ENCODE data around the gene SOX10.
A peak's percentile ranks its signal among the peaks of the same experiment; 100 is the strongest.
"Not testable (repeated sequence)": the region's sequence is repeated elsewhere in the genome, so short reads cannot be mapped to it uniquely, and the experiment has no call there.

SOX10 gene

GRCh38 chr22:37985751-37986281 is 1.5 kb upstream of the SOX10 start:
- DNase-seq (ENCODE audit: low spot score) = no peak

DNA sequence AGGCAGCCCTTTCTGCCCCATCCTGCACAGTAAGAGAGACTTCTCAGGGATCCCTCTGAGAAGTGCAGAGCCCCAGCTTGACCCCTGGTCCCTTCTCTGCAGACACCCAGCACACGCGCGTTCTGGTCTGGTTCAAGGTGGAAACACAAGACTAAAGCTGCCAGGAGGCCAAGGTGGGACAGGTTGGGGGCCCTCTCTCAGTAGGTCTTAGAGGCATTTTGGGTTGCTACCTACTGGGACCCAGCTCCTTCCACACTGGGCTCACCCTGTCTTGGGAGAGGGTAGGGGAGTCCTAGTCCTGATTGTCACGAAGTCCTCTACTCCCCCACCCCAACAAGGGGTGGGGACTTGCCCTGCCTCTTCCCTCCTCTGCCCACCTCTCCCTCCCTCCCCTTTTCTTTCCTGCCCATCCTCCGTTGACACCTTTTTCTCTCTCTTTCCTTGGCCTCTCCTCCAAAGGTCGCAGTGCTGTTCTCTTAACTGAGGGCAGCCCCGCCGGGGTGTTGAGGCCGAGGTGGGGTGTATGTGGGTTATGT is 763 bp upstream of the SOX10 start:
- no peak for DNase-seq (ENCODE audit: low spot score)

DNA sequence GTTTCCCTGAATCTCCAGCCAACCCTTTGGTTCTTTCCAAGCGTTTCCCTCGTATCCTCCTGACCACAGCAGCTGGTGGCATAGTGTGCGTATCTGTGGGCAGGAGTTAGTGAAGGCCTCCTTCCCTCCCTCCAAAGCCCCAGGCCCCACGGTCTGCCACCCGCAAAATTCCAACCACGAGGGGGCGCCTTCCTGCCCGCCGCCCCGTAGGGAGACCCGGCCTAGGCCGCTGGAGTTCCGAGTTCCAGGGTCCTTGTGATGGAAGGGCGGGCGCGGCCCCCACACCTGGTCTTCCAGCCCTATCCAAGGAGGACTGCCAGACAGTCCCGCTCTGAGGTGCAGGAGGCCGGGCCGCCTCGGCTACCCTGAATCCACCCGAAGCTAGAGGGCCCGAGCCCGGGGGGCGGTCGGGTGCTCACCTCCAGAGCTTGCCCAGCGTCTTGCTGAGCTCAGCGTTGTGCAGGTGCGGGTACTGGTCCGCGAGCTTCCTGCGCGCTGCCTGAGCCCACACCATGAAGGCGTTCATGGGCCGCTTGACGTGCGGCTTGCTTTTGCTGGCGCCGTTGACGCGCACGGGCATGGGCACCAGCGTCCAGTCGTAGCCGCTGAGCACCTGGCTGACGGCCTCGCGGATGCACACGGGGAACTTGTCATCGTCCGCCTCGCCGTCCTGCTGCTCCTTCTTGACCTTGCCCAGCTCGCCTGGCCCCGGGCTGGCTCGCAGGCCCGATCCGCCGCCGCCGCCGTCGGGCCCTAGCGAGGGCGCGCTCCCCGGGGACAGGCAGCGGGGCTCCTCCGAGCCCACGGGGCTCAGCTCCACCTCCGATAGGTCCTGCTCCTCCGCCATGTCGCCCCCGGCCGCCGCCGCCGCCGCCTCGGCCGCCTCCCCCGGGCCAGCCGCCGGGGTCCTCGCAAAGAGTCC is 1.2 kb downstream of the SOX10 start:
- peak; percentile 83 for DNase-seq (ENCODE audit: low spot score)

- DNase-seq (ENCODE audit: low spot score) = no peak
Observed at GRCh38 chr22:37982151-37982785, 2.1 kb downstream of the SOX10 start.

- DNase-seq (ENCODE audit: low spot score) = no peak
Observed at GRCh38 chr22:37981282-37982011, 2.9 kb downstream of the SOX10 start.

DNA sequence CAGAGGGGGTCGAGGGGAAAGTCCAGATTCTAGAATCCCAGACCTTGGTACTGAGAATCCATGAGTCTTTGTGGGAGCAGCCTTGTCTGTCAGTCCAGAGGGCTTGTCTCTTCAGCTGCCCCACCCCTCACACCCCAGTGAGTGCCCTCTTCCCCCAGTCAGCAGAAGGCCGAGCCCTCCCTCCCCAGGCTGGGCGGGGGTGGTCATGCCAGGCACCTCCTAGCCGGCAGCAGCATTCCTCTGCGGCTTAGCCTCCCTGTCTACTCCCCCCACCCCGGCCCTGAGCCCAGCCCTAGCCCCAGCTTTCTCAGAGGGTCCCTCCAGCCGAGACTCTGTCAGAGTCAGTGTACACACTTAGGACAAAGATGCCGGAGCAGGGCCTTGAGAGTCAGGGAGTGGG is 4.6 kb downstream of the SOX10 start:
- DNase-seq (ENCODE audit: low spot score) = peak; percentile 68

DNA sequence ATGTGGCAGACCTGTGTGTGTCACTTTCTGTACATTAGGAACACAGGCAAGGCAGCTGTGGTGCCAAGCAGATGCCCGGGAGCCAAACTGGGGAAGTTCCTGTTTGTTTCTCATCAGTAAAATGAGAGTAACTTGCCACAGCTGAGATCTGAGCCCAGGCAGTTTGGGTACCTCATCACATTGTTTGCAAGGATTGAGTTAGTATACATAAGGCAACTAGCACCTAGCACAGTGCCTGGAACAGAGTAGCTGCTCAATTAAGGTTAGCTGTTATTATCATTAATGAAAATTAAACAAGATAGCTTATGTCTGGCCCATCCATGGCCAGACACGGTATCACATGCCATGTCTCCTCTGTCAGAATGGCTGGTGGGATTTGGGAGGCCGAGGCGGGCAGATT is 7.8 kb downstream of the SOX10 start:
- no peak for DNase-seq (ENCODE audit: low spot score)

DNA sequence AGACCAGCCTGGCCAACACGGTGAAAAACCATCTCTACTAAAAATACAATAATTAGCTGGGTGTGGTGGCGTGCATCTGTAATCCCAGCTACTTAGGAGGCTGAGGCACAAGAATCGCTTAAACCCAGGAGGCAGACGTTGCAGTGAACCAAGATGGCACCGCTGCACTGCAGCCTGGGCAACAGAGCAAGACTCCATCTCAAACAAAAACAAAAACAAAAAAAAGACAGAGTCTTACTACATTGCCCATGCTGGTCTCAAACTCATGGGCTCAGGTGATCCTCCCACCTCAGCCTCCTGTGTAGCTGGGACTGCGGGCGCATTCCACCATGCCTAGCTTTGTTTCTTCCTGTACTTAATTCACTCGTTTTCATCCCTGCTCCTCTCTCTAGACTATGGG is 8.3 kb downstream of the SOX10 start:
- DNase-seq (ENCODE audit: low spot score) = not testable (repeated sequence)

DNA sequence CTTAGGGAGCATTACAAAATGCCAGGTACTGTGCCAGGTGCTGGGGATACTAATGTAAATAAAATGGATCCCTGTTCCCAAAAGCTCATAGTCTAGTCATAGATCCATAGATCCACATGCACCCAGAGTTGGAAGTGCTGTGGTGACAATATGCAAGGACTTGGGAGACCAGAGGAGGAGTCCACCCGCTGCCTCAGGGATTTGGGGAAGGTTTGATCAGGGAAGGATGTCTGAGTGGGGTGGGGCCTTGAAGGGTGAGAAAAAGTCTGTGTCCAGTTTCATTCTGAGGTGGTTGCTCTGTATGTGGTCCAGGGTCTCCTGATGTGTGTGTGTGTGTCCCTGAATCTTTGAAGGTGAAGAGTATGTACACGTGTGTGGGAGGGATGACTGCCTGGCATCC is 9.2 kb downstream of the SOX10 start:
- DNase-seq (ENCODE audit: low spot score) = no peak

DNA sequence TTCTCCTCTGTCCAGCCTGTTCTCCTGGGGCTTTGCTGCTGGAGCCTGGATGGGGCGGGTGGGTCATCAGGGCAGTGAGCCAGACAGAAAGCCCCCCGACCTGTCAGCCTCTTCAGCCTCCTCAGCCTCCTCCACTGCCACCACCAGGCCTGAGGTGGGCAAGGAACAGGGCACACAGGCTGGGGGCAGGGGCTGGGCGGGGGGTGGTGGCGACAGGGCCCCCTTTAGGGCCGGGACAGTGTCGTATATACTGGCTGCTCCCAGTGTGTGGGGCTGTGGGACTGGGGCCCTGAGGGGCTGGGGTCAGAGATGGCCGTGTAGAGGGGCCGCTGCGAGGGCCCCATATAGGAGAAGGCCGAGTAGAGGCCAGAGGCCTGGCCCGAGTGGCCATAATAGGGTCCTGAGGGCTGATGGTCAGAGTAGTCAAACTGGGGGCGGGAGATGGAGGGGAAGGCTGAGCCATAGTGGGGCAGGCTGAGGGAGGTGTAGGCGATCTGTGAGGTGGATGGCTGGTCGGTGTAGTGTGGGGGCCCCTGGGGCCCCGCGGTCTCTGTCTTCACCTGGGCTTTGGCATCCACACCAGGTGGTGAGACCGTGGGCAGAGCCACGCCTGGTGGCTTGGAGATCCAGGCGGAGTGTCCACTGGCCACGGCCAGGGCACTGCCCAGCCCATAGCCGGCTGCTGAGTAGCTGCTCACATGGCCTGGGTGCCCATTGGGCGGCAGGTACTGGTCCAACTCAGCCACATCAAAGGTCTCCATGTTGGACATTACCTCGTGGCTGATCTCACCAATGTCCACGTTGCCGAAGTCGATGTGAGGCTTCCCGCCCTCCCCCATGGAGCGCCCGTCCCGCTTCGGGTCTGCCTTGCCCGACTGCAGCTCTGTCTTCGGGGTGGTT is 10.8 kb downstream of the SOX10 start:
- DNase-seq (ENCODE audit: low spot score) = no peak

DNA sequence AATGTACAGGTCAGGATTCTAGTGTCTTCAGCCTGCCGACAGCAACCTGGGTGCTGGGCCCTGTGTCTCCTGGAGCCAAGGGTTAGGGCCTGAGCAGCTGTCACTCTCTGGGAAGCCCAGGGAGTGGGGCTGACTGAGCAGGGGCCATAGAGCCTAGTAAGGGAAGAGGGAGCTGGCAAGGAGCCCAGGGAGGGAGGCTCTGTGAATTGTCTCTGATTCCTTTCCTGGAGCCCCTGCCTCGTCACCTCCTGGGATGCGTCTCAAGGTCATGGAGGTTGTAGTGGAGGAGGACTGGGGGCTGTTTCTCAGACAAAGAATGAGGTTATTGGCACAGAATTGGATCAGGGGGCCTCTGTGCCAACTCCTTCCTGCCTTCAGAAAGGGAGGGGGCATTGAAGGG is 11.8 kb downstream of the SOX10 start:
- no peak for DNase-seq (ENCODE audit: low spot score)

DNA sequence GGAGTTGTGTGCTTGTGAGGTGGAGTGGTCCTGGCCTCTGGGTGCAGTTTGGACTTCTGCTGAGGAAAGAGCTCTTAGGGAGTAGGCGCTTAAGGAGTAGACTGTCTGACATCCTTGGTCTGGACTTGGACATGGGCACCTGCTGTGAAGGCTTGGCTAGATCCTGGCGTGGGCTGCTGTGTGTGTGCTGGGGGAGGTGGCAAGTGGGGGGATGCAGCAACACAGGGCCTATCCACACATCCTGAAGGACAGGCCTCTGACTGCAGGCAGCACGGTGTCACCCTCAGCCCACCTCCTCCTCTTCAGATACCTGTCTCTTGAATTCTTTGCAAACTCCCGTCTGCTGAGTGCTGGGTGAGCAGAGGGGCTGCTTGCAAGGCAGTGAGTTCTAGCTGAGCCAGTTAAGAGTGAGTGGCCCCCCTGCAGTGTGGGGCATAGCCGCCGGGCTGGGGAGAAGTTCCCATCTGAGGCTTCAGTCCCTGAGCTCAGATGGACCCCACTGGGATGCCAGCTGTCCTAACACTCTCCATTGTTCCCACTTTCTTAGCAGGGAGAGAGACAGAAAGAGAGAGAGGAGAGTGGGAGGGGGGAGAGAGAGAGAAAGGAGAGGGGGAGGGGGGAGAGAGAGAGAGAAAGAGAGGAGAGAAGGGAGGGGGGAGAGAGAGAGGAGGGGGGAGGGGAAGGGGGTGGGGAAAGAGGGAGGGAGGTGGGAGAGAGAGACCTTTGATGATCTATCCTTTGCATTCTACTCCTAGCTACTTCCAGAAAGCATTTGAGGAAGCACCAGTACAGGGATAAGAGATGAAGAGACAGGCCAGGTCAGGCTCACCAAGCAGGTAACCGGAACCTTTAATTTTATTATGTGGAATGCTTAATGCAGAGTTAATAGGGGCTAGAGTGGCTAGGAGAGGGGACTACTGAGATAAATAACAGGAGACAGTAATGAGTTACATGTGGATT is 12.6 kb downstream of the SOX10 start:
- DNase-seq (ENCODE audit: low spot score) = no peak

DNA sequence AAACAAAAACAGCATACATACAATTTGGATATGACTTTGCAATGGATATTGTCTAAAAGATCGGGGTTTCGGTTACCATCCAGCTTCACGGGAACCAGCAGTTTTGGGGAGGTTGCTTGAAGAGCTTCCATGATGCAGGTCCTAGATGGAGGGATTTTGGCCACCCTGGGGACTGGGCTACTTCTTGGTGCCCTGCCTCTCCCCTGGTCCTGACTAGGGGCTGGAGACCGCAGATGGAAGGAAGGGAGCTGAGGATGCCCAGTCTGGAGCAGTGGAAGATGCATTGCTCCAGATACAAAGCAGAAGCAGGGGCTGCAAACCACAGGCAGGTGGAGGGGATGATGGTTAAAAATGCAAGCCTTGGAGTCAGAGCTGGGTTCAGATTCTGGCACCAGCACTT is 13.5 kb downstream of the SOX10 start:
- DNase-seq (ENCODE audit: low spot score) = no peak

GRCh38 chr22:37968452-37969251 is 15.7 kb downstream of the SOX10 start:
- no peak for DNase-seq (ENCODE audit: low spot score)

DNA sequence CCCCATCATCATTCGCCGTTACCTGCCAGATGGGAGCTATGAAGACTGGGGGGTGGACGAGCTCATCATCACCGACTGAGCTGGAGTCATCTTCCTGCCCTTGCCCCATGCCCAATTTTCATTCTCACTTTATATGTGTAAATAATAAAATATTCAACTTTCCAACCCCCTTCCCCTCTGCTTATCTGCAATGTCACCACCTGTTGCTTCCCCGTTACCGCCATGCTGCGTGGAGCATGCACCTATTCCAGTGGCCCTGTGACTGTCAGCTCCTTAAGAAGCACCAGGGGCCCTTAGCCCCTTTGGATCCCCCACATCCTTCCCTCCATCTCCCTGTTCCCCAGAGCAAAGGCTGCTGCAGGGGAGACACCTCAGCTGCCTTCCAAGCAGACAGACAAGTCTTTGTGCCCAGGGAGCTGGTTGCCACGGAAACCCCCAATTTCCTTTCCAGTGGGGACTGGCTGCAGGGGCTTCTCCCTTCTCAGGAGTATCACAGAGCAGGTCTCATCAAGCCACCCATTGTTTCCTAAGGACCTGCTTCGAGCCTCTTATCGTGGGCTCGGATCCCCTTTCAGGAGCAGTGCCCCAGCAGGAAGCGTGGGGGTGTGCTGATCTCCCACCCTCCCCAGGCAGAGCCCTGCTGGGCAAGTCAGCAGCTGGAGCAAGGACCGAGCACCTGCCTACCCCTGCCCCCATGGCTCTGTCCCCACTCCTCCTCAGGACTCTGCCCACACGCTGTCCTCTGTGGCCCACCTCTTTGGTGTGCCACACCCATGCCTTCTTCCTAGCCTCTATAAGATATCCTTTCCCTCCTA is 16.5 kb downstream of the SOX10 start:
- DNase-seq (ENCODE audit: low spot score) = peak; percentile 63

DNA sequence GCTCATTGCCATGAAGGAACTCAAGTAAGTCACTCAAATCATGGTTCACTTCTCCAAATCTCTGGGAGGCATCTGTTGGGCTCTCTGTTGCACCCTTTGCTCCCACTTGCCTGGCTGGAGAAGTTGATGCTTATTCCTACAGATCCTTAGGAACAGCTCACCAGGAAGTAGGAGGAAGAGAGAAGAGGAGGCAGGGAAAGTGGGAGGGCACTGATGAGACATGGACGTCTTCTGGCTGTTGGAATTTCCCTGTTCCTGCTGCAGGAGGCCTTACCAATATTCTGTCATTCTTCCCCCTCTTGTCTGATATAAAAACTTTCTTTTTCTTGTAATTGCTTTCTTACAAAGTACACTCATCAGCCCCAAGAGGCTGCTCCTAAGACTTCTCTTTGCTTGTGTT is 17.2 kb downstream of the SOX10 start:
- DNase-seq (ENCODE audit: low spot score) = no peak

DNA sequence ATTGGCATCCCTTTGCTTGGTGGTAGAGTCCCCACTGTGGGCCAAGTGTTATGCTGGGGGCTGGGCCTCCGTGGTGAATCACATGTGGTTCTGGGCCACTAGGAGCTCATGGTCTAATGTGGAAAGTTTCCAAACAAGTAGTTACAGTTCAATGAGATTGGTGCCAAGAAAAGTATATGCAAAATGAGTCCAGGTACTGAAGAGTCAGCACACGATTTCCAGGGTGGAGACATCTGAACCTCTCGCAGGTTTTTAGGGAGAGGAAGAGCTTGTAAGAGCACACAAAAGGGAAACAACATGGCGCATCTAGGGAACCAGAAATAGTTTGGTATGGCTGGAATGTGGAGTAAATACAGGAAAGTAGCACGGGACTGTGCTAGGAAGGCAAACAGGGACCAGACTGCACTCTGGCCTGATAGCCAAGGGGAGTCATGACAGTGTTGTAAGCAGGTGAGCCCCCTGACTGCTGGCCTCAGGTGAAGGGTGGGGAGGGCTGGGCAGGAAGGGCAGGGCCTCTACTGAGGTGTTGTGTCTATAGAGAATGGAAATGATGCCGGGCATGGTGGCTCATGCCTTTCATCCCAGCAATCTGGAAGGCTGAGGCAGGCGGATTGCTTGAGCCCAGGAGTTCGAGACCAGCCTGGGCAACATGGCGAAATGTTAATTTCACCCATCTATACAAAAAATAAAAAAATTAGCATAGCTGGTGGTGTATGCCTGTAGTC is 18.3 kb downstream of the SOX10 start:
- DNase-seq (ENCODE audit: low spot score) = no peak

DNA sequence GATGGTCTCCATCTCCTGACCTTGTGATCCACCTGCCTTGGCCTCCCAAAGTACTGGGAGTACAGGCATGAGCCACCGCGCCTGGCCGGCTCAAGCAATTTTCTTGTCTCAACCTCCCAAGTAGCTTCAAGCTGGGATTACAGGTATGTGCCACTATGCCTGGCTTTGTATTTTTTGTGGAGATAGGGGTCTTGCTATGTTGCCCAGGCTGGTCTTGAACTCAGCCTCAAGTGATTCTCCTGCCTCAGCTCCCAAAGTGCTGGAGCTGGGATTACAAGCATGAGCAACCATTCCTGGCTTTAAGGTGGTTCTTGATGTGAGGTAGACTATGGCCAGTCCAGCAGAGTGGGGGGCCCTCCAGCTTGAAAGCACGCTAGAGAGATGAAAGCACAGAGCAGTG is 23.3 kb downstream of the SOX10 start:
- DNase-seq (ENCODE audit: low spot score) = no peak

All from ecto neural progenitor cell (in vitro differentiated cells).